HepG2 (cell line): Measurements from ENCODE around the gene NEDD8. TPM values are rescaled to one million over a fixed set of nuclear protein-coding genes. Genes with fewer than 3 reads are reported as not detected.

Experiments used
- ARID3A ChIP-seq: IDR thresholded peaks from 2 replicates; pipeline ENCODE4 v1.6.1; 2012; ENCODE audit warnings: low read depth, low read length, improper control_type of control experiment
- ATF4 ChIP-seq, 2 experiments: fragments of 450-650 bp in 1 of 2; sonication (generic) in 1 of 2; formaldehyde crosslinking; IDR thresholded peaks; 2 replicates each; pipeline versions ENCODE4 v1.5.0 to v1.8.0; 2020 to 2022; ENCODE audit warnings: mild to moderate bottlenecking in 1 of 2, missing genetic modification reagents in 1 of 2
- ATRX ChIP-seq: sonication (generic); formaldehyde crosslinking; IDR thresholded peaks from 2 replicates; pipeline ENCODE4 v1.4.0; 2020; ENCODE audit warnings: missing genetic modification reagents, borderline replicate concordance
- DMAP1 ChIP-seq: IDR thresholded peaks from 2 replicates; pipeline ENCODE4 v1.6.1; 2016
- DRAP1 ChIP-seq: IDR thresholded peaks from 2 replicates; pipeline ENCODE4 v1.6.1; 2016; ENCODE audit warnings: missing genetic modification reagents, missing compliant biosample characterization
- FOXK2 ChIP-seq: fragments of 450-650 bp; IDR thresholded peaks from 2 replicates; pipeline ENCODE4 v1.6.1; 2016
- HNRNPLL ChIP-seq: fragments of 200-400 bp; formaldehyde crosslinking; IDR thresholded peaks from 2 replicates; pipeline ENCODE4 v1.6.1; 2017; ENCODE audit warnings: mild to moderate bottlenecking, low read depth, low read length; ENCODE audit not compliant: poor library complexity, severe bottlenecking
- ISL2 ChIP-seq: sonication (generic); formaldehyde crosslinking; IDR thresholded peaks from 2 replicates; pipeline ENCODE4 v1.5.0; 2020; ENCODE audit warnings: missing genetic modification reagents
- JUN ChIP-seq: sonication (generic); formaldehyde crosslinking; IDR thresholded peaks from 2 replicates; pipeline ENCODE4 v1.4.0; 2020; ENCODE audit warnings: mild to moderate bottlenecking, missing genetic modification reagents
- KLF9 ChIP-seq: IDR thresholded peaks from 2 replicates; pipeline ENCODE4 v1.6.1; 2016; ENCODE audit warnings: low read depth
- NFE2L2 ChIP-seq: fragments of 150-350 bp; IDR thresholded peaks from 2 replicates; pipeline ENCODE4 v1.6.1; 2014; ENCODE audit warnings: low read length
- PBX2 ChIP-seq: IDR thresholded peaks from 2 replicates; pipeline ENCODE4 v1.6.1; 2016; ENCODE audit warnings: control low read depth
- PBX3 ChIP-seq: sonication (generic); formaldehyde crosslinking; IDR thresholded peaks from 2 replicates; pipeline ENCODE4 v1.8.1; 2023; ENCODE audit warnings: missing genetic modification reagents, inconsistent platforms, borderline replicate concordance
- PCBP1 ChIP-seq: fragments of 200-400 bp; formaldehyde crosslinking; IDR thresholded peaks from 2 replicates; pipeline ENCODE4 v1.6.1; 2017; ENCODE audit warnings: mild to moderate bottlenecking, low read depth, low read length, borderline replicate concordance
- RFX1 ChIP-seq: fragments of 450-650 bp; IDR thresholded peaks from 2 replicates; pipeline ENCODE4 v1.6.1; 2017
- SMARCC2 ChIP-seq: fragments of 450-650 bp; IDR thresholded peaks from 2 replicates; pipeline ENCODE4 v1.6.1; 2017; ENCODE audit warnings: antibody characterized with exemption, mild to moderate bottlenecking
- TRAFD1 ChIP-seq: sonication (generic); formaldehyde crosslinking; IDR thresholded peaks from 2 replicates; pipeline ENCODE4 v1.5.1; 2020; ENCODE audit warnings: missing genetic modification reagents, mild to moderate bottlenecking, borderline replicate concordance
- ZFP1 ChIP-seq: IDR thresholded peaks from 2 replicates; pipeline ENCODE4 v1.6.1; 2016
- ZNF280B ChIP-seq: sonication (generic); formaldehyde crosslinking; IDR thresholded peaks from 2 replicates; pipeline ENCODE4 v1.5.0; 2020; ENCODE audit warnings: missing genetic modification reagents, mild to moderate bottlenecking, borderline replicate concordance
- ZNF75D ChIP-seq: sonication (generic); formaldehyde crosslinking; IDR thresholded peaks from 2 replicates; pipeline ENCODE4 v1.8.1; 2023; ENCODE audit warnings: missing genetic modification reagents, mild to moderate bottlenecking, borderline replicate concordance
- ZNF790 ChIP-seq: sonication (generic); formaldehyde crosslinking; IDR thresholded peaks from 2 replicates; pipeline ENCODE4 v1.8.0; 2022; ENCODE audit warnings: missing genetic modification reagents, mild to moderate bottlenecking, borderline replicate concordance
- polyA plus RNA-seq, 8 experiments: library from polyadenylated mRNA; depleted of rRNA in 3 of 8; stranded (reverse) in 7 of 8; unstranded in 1 of 8; fragments of >200 nt; fragmentation: Illumina TruSeq in 4 of 8; extraction: Trizol in 4 of 8; gene quantifications; 2 replicates each; pipeline versions ENCODE4 v1.2.1 to v1.2.3, GENCODE V29; 2011 to 2016; ENCODE audit warnings: low read depth in 4 of 8, missing spikeins in 1 of 8, mixed read lengths in 1 of 8; ENCODE audit not compliant: insufficient read depth in 1 of 8
- total RNA-seq, 5 experiments: library from RNA; depleted of rRNA; stranded (reverse); fragments of >200 nt; fragmentation: Illumina TruSeq; extraction: Trizol; gene quantifications; 2 replicates each; pipeline ENCODE4 v1.2.3, GENCODE V29; 2016; ENCODE audit warnings: low read depth in 1 of 5

The NEDD8 gene
- total and polyA plus RNA-seq, 2 of the 13 experiments (the other 11 are each of a cell fraction or from before 2014, with no cell fraction given) = 535 to 713 TPM

GRCh38 chr14:24252289-24253124 is 20.3 kb upstream of the NEDD8 start (continued):
- peak; percentile 50 for TF ChIP-seq ZNF280B (CRISPR knock-in tag)
- peak; percentile 55; the same call in 1 of the 2 replicates for TF ChIP-seq ARID3A
- no peak for TF ChIP-seq RFX1
- TF ChIP-seq PBX3 (CRISPR knock-in tag) = no peak
- no peak for TF ChIP-seq ISL2 (CRISPR knock-in tag)
- no peak for TF ChIP-seq ATRX (CRISPR knock-in tag)
- TF ChIP-seq NFE2L2 = no peak
- TF ChIP-seq ZFP1 (CRISPR knock-in tag) = no peak
- no peak for TF ChIP-seq ZNF75D (CRISPR knock-in tag)
- TF ChIP-seq DRAP1 (CRISPR knock-in tag) = peak; percentile 48; the same call in 1 of the 2 replicates
- TF ChIP-seq HNRNPLL = no peak
- TF ChIP-seq ATF4 (CRISPR knock-in tag; IDR thresholded peaks at IDR 0.05) = peak in 1 of 2 experiments; percentile 54; a peak in 1 of 4 replicates
- peak; percentile 58; the same call in 1 of the 2 replicates for TF ChIP-seq DMAP1
- TF ChIP-seq SMARCC2 = no peak
- TF ChIP-seq PCBP1 = no peak
- TF ChIP-seq JUN = no peak
- TF ChIP-seq FOXK2 = no peak
- no peak for TF ChIP-seq KLF9
- TF ChIP-seq TRAFD1 (CRISPR knock-in tag) = peak; percentile 79; the same call in 1 of the 2 replicates
- TF ChIP-seq ZNF790 (CRISPR knock-in tag) = no peak
- TF ChIP-seq PBX2 (CRISPR knock-in tag) = peak; percentile 41; the same call in 1 of the 2 replicates
